ENCODE data around the gene RALGDS.

Gene RALGDS

GRCh38 chr9:133118568-133118967, 2.5 kb downstream of the RALGDS start:
- DNase-seq: no peak

- DNase-seq: no peak
These were observed 2.9 kb downstream of the RALGDS start for GRCh38 chr9:133118179-133118520.

- DNase-seq: no peak
These were observed 3.5 kb downstream of the RALGDS start for GRCh38 chr9:133117271-133118178.

GRCh38 chr9:133116346-133117231, 4.5 kb downstream of the RALGDS start:
- DNase-seq: no peak

- DNase-seq: no peak
These were observed 5.3 kb downstream of the RALGDS start for GRCh38 chr9:133115604-133116345.

GRCh38 chr9:133114886-133115603, 6.0 kb downstream of the RALGDS start:
- DNase-seq: peak in 1 of 2 experiments; percentile 59

- DNase-seq: peak; percentile 69 to 91
These were observed 6.8 kb downstream of the RALGDS start for GRCh38 chr9:133113949-133114885.

- no peak for DNase-seq
These were observed 7.7 kb downstream of the RALGDS start for GRCh38 chr9:133113163-133113948.

GRCh38 chr9:133112663-133113026, 8.4 kb downstream of the RALGDS start:
- no peak for DNase-seq

GRCh38 chr9:133111808-133112662, 9.0 kb downstream of the RALGDS start:
- no peak for DNase-seq

GRCh38 chr9:133109931-133110650, 10.9 kb downstream of the RALGDS start:
- DNase-seq: no peak

GRCh38 chr9:133108794-133109641, 12.0 kb downstream of the RALGDS start:
- no peak for DNase-seq

- no peak for DNase-seq
These were observed 12.9 kb downstream of the RALGDS start for GRCh38 chr9:133107961-133108793.

GRCh38 chr9:133107245-133107722, 13.8 kb downstream of the RALGDS start:
- no peak for DNase-seq

- DNase-seq: no peak
These were observed 14.4 kb downstream of the RALGDS start for GRCh38 chr9:133106511-133107244.

- no peak for DNase-seq
These were observed 15.6 kb downstream of the RALGDS start for GRCh38 chr9:133105461-133105770.
